T-helper 1 cell (primary cell): ENCODE measurements around the gene MYO18B.
"Not testable (repeated sequence)": the region's sequence is repeated elsewhere in the genome, so short reads cannot be mapped to it uniquely, and the experiment has no call there.

ENCODE experiments used
- DNase-seq, 5 donors: peaks; one replicate each; pipeline ENCODE4 v3.0.0-alpha.2; 2012 to 2020

The MYO18B gene

DNA sequence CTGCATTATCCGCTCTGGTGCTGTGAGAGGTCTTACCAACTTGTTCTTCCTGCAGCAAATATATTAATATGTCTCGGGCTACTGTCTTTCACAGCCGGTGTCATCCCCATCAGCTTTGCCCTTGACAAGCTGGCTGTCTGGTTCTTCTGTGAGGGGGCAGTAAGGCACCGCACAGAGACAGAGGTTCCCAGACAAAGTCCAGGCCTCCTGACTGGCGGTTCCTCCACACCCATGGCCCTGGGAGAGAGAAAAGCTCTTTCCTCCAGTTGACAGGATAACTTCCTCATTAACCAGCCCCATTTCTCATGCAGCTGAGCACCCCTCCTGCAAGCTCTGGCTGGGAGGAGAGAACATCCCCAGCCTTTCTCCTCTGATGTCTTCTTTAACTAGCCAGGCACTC lies 214.8 kb downstream of the MYO18B start:
- no peak for DNase-seq

DNA sequence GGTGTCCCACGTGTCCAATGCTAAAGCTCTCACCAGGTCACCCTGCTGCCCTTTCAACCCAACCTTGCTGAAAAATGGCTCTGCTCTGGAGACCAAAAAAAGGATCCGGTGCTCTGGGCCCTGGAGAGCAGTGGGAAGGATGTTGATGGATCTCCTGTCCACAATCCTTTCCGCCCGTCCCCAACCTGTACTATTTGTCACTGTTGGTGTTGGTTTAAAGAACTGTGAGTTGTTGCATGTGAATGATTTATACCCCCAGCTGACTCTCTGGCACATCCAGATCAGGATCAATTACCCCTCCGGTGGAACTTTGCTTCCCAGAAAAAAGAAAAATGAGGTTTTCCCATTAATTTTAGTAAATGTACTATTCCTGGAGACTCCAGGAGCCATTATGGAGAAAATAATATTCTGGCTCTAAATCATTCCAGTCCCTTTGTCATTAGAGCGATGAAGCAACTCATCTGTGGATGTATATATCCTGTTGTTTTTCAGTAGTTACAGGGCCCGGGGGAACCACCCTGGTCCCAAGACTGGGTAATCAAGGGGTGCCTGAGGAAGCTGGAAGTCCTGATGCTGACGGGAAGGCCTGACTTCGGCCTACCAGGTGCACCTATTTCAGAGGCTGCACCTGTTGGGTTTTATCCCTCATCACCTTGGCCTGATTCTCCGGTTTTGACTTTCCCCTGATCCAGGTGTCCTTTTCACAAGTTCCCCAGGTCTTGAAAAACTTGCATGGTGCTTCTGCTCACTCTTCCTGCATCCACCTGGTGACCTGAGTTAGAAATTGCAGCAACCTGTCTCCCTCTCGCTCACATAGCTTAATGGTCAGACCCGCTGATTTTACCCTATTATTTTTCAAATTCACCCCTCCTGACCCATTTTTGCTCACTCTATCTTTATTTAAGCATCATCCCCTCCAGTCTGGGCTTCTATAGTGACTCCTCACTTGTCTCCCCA lies 218.1 kb downstream of the MYO18B start:
- no peak for DNase-seq

DNA sequence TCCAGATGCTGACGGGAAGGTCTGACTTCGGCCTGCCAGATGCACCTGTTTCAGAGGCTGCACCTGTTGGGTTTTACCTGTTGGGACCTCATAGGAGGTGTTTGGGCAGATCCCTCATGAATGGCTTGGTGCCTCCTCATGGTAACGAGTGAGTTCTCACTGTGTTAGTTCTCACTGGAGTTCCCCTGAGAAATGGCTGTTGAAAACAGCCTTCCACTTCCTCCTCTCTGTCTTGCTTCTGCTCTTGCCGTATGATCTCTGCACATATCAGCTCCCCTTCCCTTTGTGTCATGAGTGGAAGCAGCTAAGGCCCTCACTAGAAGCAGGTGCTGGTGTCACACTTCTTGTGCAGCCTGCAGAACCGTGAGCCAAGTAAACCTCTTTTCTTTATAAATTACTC lies 219.7 kb downstream of the MYO18B start:
- DNase-seq: no peak

DNA sequence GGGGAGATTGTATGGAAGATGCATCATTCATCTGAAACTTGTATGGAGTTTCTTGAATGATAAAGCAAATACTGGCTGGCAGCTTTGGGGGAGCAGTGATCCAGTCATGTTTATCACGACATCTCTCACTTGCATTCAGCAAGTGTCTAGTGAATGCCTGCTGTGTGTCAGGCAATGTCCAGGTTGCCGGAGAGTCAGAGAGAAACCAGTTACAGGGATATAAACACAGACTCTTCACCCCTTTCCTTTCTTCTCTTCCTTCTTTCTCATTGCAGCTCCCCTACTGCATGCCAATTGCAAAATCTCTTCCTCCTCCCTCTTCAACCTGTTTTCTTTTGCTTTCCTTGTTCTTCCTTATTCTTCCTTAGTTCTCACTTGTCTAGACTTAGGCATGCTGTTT lies 220.7 kb downstream of the MYO18B start:
- DNase-seq: no peak

DNA sequence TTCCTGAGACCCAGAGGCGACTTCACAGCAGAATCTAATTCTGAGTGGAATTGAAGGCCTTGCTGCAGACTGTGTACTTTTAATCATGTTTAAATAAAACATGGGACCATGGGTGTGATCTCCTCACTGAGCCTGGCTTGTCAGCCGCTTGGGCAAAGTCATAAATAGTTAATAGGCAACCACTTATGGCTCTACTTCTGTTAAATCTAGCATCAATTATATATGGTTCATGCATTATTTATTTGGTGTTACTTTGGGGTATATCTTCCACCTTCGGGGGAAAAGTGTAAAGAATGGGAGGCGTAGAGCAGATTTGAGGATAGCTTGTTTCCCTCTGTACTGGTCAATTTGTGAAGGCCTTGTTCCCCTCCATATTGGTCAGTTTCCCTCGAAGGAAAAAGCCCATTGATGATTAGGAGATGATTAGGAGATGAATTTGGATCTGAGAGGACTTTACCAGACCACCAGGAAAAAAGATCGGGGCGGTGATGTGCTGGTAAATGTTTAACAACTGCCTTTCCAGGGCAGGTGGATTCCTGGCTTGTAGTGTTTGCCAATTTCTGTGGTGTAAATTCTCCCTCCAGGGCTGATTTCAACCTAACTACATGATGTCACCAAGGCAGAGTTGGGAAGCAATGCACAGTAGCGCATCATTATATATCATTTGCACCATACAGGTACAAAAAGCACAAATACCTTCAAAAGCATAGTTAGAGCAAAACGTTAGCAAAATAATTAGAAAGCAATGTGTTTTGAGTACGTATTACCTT lies 223.2 kb downstream of the MYO18B start:
- no peak for DNase-seq

DNA sequence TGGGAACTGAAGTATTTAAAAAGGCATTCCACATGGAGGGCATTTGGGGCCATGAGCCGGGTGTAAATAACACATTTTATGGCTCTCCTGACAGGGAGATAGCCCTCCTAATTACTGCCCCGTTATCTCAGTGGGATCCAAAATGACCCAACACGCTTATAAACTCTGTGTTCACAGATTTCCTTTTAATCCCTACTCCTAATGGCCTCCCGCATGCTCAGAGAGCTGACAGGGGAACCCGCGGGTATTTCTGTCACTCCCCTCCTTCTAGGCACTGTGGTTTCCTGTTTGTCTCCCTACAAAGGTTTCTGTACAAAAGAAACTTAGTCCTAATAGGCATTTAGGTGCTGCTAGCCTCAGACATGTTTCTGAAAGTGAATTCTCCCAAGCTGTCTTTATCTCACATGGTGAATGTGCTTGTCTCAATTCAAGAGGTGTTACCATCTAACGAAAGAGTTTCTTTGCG lies 224.5 kb downstream of the MYO18B start:
- DNase-seq: no peak

DNA sequence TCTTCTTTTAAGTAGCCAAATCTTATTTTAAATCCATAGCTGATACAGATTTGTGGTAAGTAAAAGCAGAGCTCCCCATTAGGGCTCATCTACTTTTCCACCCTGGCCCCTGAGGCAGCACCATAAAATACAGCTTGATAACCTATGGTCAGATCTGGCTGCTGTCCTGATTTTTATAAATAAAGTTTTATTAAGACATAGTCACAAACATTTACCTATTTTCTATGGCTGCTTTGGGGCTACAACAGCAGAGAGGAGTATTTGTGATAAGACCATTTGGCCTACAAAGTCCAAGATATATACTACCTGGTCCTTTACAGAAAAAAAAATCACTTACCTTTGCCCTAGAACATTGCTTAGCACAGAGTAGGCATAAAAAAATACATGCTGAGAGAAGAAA lies 227.3 kb downstream of the MYO18B start:
- no peak for DNase-seq

DNA sequence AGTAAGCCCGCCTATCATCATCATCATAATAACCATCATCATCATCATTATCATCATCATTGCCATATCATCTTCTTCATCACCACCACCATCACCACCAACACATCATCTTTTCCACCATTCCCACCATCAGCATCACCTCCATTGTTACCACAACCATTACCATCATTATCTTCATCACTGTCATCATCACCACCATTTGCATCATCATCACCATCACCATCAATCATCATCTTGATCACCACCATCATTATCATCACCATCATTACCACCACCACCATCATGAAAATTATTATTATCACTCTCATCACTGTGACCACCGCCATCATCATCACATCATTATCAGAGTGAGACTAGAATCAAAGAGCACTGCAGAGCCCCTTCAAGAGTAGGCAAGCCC lies 227.9 kb downstream of the MYO18B start:
- DNase-seq: no peak

DNA sequence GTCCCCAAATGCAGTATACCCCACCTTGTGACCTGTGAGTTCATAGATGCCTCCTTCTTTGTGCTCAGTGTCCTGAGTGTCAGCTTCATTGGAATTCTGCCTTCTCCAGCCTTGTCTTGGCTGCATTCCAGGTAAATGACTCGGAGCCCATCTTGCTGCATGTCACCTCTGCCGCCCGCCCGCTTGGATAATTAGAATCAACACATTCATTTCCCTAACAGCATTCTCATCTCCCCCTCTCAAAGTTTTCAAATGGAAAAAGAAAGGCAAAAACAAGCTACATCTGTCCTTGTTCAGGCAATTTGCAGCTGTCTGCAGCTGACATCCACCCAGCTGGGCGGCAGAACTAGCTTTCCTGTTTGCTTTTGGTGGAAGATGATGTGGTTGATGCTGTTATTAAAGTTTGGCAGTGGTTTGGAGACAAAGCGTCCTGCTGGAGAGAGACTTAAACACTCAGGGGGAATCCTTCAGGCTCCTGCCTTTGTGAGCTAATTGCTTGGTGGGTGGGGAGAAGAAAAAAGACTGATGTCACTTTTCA lies 228.5 kb downstream of the MYO18B start:
- no peak for DNase-seq

DNA sequence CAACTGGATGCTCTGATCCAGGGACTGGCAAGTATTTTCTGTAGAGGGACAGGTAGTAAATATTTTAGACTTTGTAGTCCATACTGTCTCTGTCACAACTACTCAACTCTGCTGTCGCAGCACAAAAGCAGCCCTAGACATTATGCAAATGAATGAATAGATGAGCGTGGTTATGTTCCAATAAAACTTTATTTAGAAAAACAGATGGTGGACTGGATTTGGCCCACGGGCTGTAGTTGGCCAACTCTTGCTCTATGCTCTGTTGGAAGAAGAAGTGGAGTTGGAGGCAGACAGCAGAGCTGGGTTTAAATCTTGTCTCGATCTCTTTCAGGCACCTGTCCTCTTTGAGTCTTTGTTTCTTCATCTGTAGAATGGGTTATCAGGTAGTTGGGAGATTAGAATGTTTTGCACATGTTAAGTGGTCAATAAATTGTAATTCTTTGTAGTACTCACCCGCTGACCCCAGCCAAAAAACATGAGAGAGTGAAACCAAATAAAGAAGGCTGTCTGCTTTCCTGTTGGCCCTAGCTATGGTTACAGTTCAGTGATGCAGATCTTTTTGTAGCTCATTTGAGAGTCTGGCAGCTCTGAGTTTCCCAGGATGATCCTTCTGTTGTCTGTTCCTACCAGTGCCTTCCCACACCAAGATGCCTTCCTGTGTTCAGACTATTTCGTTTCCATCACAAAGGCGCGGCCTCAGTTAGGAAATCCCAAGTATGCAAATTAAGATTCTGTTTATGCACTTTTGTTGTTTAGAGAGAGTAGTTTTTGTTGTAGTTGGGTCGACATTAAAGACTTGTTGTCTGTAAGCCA lies 229.2 kb downstream of the MYO18B start:
- no peak for DNase-seq

DNA sequence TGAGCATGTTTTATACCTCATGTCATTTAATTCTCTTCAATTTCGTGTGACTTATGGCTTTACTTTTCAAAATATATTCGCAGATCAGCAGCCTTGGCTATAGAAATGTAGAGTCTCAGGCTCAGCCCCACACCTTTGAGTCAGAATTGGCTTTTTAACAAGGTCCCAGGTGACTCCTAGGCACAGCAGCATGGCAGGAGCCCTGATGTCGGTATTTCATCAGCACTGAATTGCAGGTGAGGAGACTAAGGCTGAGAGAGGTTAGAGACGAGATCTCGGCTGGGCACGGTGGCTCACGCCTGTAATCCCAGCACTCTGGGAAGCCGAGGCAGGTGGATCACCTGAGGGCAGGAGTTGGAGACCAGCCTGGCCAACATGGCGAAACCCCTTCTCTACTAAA lies 230.4 kb downstream of the MYO18B start:
- DNase-seq: no peak

DNA sequence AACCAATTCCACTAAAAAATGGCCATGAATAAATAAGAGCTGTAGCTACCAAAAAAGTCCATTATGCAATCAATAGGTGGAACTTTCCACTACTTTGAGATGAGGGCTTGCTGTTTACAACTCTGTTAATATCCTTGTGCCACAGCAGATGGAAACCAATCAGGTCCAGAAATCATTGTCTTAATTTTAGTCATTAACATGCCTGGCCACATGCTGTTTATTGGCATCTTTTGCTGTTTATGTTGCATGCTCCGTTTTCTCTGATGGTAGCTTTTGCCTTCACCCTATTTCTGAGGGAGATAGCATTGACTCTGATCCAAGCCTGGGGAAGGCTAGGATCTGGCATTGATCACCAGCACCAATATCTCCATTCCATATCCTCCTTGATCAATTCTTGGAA lies 234.4 kb downstream of the MYO18B start:
- DNase-seq: no peak

DNA sequence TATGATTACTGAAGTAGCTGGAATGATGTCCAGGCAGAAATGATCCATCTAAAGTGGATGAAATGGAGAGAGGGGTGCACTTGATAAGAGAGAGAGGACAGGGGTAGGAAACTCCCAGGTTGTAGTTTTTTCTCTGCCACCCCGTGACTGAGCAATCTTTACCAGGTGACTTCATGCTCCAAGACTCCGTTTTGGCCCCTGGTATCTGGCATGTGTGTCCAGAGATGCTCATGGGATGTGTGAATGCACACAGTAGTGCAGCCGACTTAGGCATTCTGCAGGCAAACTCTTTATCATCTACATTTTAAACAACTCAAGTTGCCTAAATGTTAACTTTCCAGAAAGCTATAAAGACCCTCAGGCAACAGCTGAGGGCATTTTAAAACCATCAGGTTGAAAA lies 238.0 kb downstream of the MYO18B start:
- no peak for DNase-seq

DNA sequence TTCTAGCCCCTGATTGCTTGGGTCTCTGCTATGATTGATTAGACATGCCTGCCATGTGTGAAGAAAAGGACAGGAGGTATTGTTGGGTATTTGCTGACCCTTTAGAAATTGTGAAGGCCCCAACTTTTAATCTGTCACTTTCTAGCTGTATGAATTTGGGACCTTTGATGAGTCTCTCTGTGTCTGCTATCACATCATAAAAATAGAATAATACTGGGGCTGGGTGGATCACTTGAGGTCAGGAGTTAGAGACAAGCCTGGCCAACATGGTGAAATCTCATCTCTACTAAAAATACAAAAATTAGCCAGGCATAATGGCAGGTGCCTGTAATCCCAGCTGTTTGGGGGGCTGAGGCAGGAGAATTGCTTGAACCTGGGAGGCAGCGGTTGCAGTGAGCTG lies 242.9 kb downstream of the MYO18B start:
- DNase-seq: not testable (repeated sequence)

DNA sequence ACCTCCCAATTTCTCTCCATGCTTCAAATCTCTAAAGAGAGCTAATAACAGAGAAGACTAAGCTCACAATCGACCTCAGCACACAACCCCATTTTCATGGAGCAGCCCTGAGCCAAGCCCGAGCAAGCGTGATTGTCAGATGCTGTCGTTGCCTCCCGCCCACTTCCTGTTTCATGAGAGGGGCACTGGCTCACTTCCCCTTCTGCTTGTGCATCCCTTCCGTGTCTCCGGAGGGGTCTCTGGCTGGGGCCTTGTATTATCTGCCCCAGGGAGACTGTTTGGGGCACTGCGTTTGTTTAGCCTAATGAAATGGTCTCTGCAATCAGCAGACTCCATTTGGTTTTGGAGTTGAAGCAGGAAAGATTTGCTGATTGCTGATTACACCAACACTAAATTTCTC lies 246.0 kb downstream of the MYO18B start:
- no peak for DNase-seq

DNA sequence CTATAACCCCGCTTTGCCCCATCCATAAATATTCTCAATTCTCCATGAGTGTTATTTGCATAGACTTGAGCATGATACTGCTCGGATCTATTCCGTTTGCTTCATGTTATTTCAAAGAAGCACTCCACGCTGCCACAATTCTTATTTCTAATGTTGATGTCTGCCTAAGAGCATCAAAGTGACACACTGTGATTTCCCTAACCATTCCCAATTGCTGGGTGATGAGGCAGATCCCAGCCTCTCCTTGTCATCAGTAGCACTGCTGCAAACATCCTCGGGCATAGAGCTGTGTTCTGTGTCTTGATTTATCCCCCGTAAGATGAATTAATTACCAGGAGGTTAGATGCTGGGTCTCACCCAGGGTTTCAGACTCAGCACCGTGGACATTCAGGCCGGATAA lies 249.0 kb downstream of the MYO18B start:
- DNase-seq: no peak

DNA sequence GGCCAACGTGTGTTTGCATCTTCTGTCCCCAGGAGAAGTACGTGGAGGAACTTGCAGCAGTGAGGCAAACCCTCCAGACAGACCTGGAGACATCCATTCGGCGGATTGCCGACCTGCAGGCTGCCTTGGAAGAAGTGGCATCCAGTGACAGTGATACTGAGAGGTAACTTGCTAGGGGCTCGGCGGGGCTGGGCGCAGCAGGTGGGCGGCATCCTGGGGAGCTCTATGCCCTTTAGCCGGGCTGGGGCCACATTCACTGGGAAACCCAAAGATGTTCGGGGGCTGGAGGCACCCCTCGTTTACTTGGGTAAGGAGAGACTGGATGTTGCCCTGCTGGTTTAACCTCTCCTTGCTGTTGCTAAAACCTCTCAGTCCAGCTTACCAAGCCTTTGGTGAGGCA lies 250.3 kb downstream of the MYO18B start:
- DNase-seq: no peak

DNA sequence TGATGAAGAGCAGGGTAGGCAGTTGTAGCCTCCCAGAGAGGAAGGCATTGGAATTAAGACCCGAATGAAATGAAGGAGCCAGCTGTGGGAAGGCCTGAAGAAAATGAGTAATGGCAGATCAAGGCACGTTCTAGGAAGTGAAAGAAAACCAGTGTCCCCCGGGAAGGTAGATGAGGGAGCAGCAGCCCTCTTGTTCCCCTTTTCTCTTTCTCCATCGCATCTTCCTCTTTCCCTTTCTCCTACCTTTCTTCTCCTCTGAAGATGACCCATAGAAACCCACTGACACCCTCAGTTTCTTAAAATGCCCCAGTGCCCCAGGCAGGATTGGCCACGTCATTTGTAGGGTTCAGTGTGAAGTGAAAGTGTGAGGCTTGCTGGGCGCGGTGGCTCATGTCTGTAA lies 254.7 kb downstream of the MYO18B start:
- no peak for DNase-seq

DNA sequence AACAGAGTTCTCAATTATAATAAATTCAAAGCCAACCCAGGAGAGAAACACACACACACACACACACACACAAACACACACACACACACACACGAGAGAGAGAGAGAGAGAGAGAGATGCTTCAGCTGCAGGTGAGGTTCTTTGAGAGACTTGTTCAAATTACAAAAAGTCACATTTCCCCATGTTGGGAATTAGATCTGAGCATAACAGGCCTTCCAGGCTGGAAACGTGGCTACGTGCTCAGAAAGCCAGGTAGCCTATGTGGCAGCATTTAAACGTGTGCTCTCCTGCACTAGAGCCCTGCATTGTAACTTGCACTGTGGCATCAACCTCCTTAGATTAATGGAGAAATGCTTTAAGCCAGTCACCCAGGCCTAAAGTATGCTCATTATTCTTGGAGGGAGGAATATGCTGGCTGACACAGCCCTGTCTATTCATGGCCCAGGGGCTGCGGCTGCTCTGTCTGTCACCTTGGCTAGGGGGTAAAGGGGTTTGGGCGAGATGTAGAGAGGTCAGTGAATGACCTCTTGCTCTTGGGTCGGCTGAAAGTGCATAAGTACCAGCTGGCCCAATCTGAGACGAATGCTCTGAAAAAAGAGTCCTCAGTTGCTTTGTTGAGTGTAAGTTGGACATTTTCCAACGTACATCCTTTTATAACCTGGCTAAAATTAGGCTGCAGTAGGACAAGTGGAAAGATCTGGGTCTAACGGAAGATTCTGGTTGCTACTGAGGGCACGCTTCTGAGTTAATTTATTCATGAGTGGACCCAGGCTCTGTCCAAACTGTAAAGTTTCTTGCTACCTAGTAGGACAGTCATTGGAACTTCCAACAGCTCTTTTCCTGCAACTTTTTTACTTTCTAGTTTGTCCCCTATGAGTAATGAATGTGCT lies 256.1 kb downstream of the MYO18B start:
- DNase-seq: no peak

DNA sequence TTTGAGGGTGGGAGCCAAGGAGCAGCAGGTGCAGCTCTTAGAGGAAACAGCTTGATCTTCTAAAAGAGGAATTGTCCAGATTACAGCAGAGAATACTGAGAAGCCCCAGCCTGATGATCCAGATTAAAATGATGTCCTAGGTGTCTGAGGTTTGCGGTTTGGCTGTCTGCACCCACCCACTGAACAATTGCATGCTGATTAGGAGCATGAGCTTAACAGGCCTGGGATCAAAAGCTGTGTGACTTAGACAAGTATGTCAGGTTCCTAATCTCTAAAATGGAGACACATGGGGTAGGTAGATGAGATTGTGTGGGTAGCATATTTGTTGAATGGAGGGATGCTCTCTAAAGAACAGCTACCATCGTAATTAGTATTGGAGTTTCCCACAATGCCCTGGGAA lies 260.5 kb downstream of the MYO18B start:
- DNase-seq: no peak

DNA sequence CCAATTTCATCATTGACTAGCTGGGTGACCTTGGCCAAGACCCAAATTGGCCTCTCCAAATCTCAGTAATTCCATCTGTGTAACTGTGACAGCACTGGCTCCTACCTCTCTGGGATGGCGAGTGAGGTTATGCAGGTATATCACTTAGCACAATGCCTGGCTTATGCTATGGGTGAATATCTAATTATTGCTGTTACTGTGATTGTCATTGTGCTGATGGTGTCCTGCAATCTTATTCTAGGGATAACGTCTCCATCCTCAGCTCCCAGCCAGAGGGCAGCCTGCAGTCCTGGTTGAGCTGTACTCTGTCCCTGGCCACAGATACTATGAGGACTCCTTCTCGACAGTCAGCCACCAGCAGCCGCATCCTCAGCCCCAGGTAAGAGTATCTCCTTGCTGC lies 262.5 kb downstream of the MYO18B start:
- DNase-seq: no peak

DNA sequence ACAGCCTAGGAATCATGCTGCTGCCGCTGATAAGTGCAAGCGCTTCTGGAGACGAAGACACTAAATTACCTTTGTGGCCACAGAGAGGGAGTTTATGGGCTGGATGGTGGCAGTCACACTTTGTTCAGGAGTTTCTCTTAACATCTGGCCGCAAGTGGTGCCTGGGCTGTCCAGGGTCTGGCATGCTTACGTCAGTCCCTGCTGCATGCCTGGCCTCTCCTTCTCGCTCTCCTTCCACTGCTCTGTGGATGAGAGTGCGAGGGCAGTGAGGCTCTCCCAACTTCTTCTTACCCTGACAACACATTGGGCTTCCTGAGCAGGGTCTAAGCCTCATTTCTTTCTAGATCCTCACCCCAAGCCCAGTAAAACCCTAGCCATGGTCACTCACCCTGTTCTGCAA lies 266.6 kb downstream of the MYO18B start:
- no peak for DNase-seq
